22Rv1 (cell line): ENCODE measurements around the gene DPH3.
"Not testable (repeated sequence)": the region's sequence is repeated elsewhere in the genome, so short reads cannot be mapped to it uniquely, and the experiment has no call there.

Experiments
- H3K27ac ChIP-seq: fragments of 450-650 bp; 2 replicates; pipeline ENCODE4 v1.5.1; 2017
- ZFX ChIP-seq: fragments of 450-650 bp; IDR thresholded peaks from 2 replicates; pipeline ENCODE4 v1.6.1; 2017; ENCODE audit warnings: antibody characterized with exemption, borderline replicate concordance
- TF ChIP-seq, protein P1 (sequence below): fragments of 450-650 bp; IDR thresholded peaks from 2 replicates; pipeline ENCODE4 v1.5.1; 2017; ENCODE audit warnings: mild to moderate bottlenecking

Gene DPH3

GRCh38 chr3:16264708-16265454 lies at the start of gene DPH3, which contains the start of gene OXNAD1:
DPH3 (minus strand) TSS chr3:16264943; CDS start chr3:16264876, 67 bp downstream.
OXNAD1 (plus strand) TSS chr3:16265212; CDS start chr3:16270953, 5,741 bp downstream.
- TF ChIP-seq ZFX, result no peak
- TF ChIP-seq, protein P1, sequence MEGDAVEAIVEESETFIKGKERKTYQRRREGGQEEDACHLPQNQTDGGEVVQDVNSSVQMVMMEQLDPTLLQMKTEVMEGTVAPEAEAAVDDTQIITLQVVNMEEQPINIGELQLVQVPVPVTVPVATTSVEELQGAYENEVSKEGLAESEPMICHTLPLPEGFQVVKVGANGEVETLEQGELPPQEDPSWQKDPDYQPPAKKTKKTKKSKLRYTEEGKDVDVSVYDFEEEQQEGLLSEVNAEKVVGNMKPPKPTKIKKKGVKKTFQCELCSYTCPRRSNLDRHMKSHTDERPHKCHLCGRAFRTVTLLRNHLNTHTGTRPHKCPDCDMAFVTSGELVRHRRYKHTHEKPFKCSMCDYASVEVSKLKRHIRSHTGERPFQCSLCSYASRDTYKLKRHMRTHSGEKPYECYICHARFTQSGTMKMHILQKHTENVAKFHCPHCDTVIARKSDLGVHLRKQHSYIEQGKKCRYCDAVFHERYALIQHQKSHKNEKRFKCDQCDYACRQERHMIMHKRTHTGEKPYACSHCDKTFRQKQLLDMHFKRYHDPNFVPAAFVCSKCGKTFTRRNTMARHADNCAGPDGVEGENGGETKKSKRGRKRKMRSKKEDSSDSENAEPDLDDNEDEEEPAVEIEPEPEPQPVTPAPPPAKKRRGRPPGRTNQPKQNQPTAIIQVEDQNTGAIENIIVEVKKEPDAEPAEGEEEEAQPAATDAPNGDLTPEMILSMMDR, result no peak
- H3K27ac ChIP-seq, result peak within 1 kb of the TSS; percentile 83

GRCh38 chr3:16313886-16314645 lies 49.3 kb upstream of the DPH3 start:
- TF ChIP-seq ZFX, result no peak
- TF ChIP-seq, protein P1, result no peak
- H3K27ac ChIP-seq, result no peak overlapping the region

GRCh38 chr3:16311960-16312451 lies 47.3 kb upstream of the DPH3 start:
- TF ChIP-seq ZFX, result no peak
- TF ChIP-seq, protein P1, result no peak

GRCh38 chr3:16310486-16310885 lies 45.7 kb upstream of the DPH3 start:
- H3K27ac ChIP-seq, result not testable (repeated sequence)

More at GRCh38 chr3:16311960-16312451, 47.3 kb upstream of the DPH3 start:
- H3K27ac ChIP-seq, result no peak overlapping the region

GRCh38 chr3:16309558-16309957 lies 44.8 kb upstream of the DPH3 start:
- no peak overlapping the region for H3K27ac ChIP-seq
- TF ChIP-seq, protein P1, result no peak
- no peak for TF ChIP-seq ZFX

DNA sequence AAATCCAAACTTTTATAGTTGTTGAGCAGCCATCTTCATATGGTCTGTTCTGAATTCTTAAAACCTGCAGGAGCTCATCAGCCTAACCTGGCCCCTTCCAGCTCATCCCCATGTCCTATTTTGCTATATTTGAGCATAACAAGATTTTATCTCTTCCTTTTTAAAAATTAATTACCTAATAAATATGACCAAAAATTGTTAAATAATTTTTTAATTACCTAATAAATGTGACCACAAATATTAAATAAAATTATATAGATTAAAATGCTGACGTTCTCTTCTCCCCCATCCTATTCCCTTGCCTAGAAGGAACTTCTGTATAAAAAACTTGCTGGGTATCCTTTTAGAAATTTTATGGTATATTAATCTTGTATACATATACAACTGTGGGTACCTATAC lies 44.0 kb upstream of the DPH3 start:
- H3K27ac ChIP-seq, result no peak overlapping the region
- TF ChIP-seq, protein P1, result no peak
- no peak for TF ChIP-seq ZFX

GRCh38 chr3:16307832-16308531 lies 43.2 kb upstream of the DPH3 start:
- no peak overlapping the region for H3K27ac ChIP-seq
- TF ChIP-seq ZFX, result no peak
- TF ChIP-seq, protein P1, result no peak
